SH-SY5Y (cell line): ENCODE measurements around the gene TRIM47.

Source experiments
- GATA2 ChIP-seq: IDR thresholded peaks from 2 replicates; pipeline ENCODE4 v1.6.1; 2011; ENCODE audit warnings: mild to moderate bottlenecking, low read depth, low read length
- GATA3 ChIP-seq: IDR thresholded peaks from 2 replicates; pipeline ENCODE4 v1.6.1; 2011; ENCODE audit warnings: low read depth, mild to moderate bottlenecking, low read length, moderate library complexity

Gene TRIM47

DNA sequence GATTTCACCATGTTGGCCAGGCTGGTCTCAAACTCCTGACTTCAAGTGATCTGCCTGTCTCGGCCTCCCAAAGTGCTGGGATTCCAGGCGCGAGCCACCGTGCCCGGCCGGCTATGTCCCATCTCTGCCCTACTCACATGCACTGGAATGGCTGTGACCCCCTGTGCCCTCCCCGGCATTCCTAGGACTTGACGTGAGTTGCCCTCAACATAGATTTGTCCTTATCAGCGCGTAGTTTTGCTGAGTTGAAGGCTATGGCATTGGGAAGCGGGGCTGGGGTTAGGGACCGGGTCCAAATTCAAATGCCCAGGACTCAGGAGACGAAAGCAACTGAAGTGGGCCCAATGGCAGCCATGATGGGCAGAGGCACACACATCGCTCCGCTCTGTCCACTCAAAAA lies 40.0 kb downstream of the TRIM47 start:
- TF ChIP-seq GATA3 (no peak), GATA2 (no peak)

GRCh38 chr17:75837899-75838298 lies 40.5 kb downstream of the TRIM47 start:
- TF ChIP-seq GATA2 (no peak), GATA3 (no peak)

- TF ChIP-seq GATA2: no peak
Measured at GRCh38 chr17:75836605-75837004, 41.8 kb downstream of the TRIM47 start.

GRCh38 chr17:75835654-75835987 lies 42.8 kb downstream of the TRIM47 start:
- TF ChIP-seq GATA2 (no peak), GATA3 (no peak)

DNA sequence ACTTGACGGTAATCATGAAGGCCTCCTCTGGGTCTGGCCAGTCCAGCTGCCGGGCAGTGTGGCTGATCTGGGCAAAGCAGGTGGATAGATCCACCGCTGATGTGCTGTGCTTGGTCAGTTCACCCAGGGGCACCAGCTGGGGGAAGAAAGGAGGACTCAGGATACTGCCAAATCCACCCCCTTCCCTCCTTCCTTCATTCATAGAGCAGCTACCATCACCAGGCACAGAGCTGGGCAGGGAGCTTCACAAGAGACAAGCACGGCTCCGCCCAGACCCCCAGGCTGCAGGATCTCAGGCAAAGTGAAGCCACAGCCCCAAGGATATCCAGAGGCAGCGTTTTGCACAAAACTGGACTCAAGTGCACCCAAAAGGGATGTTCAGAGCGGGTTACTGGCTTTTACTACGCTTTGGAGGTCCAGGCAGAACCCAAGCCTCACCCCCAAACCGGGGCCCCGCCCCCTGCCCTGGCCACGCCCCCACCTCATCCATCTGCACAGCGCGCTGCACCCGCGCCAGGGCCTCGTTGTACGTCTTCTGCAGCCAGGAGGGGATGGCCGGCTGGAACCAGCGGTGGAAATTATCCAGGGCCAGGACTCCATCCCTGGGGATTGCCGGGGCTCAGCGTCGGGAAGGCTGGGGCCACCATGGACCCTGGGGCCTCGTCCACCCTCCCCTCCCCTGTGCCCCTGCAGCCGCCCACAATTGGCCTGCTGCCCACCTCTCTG lies 43.3 kb downstream of the TRIM47 start:
- TF ChIP-seq GATA2 (no peak), GATA3 (no peak)

- TF ChIP-seq GATA2 (no peak), GATA3 (no peak)
Measured at GRCh38 chr17:75834279-75834920, 44.0 kb downstream of the TRIM47 start.

- no peak for TF ChIP-seq GATA3
- TF ChIP-seq GATA2: no peak
Measured at GRCh38 chr17:75832652-75833400, 45.6 kb downstream of the TRIM47 start.

GRCh38 chr17:75832164-75832651 lies 46.2 kb downstream of the TRIM47 start:
- TF ChIP-seq GATA2: no peak
- no peak for TF ChIP-seq GATA3

DNA sequence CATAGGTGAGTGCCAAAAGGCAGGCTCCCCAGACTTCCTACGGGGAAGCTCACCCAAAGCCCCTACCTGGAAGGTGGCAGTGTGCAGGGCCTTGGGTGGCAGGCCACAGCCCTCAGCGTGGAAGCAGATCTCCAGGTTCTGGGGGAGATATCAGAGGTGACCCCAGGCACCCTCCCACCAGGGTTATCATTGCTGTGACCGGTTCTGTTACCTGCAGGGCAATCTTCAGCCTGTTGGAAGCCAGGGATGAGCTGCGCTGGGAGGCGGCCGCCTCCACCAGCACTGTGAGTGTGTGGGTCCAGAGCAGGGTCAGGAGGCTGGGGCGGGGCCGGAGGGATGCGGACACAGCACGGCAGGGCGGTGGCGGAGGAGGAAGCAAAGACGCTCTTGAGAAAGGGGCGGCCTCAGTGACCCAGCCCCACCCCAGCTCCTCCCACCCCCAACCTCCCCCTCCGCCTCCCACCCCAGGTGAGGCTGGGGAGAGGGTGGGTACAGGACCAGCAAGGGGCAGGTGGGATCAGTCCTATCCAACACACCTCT lies 47.3 kb downstream of the TRIM47 start:
- TF ChIP-seq GATA2: no peak
- TF ChIP-seq GATA3: no peak

- TF ChIP-seq GATA2: no peak
- TF ChIP-seq GATA3: no peak
Measured at GRCh38 chr17:75830164-75831031, 48.0 kb downstream of the TRIM47 start.

GRCh38 chr17:75829747-75830146 lies 48.6 kb downstream of the TRIM47 start:
- TF ChIP-seq GATA2: no peak

GRCh38 chr17:75828741-75829140 lies 49.6 kb downstream of the TRIM47 start:
- TF ChIP-seq GATA3: no peak
- no peak for TF ChIP-seq GATA2

- TF ChIP-seq GATA2 (no peak), GATA3 (no peak)
Measured at GRCh38 chr17:75828076-75828400, 50.3 kb downstream of the TRIM47 start.
